T1000 (cell line): ENCODE data around the gene PI4KA.

ENCODE experiments used
- DNase-seq: peaks from one replicate; lab custom pipeline; 2025; ENCODE audit warnings: mixed read lengths; lab: John Stamatoyannopoulos, UW

The PI4KA gene

GRCh38 chr22:20881869-20882815 lies 23.5 kb upstream of the PI4KA start:
- DNase-seq: no peak

GRCh38 chr22:20881231-20881630 lies 22.6 kb upstream of the PI4KA start:
- no peak for DNase-seq

GRCh38 chr22:20877715-20878114 lies 19.1 kb upstream of the PI4KA start:
- DNase-seq: no peak

- DNase-seq: no peak
Observed at GRCh38 chr22:20875296-20875695, 16.7 kb upstream of the PI4KA start.

GRCh38 chr22:20873214-20873613 lies 14.6 kb upstream of the PI4KA start:
- DNase-seq: no peak

GRCh38 chr22:20869234-20869633 lies 10.6 kb upstream of the PI4KA start:
- DNase-seq: no peak

GRCh38 chr22:20868025-20868962 lies 9.7 kb upstream of the PI4KA start:
- DNase-seq: no peak

GRCh38 chr22:20867179-20868024 lies 8.8 kb upstream of the PI4KA start:
- no peak for DNase-seq

GRCh38 chr22:20866736-20867135 lies 8.1 kb upstream of the PI4KA start:
- no peak for DNase-seq

- DNase-seq: no peak
Observed at GRCh38 chr22:20865875-20866445, 7.3 kb upstream of the PI4KA start.

GRCh38 chr22:20865331-20865730 lies 6.7 kb upstream of the PI4KA start:
- DNase-seq: no peak

- no peak for DNase-seq
Observed at GRCh38 chr22:20864186-20864908, 5.7 kb upstream of the PI4KA start.

GRCh38 chr22:20863366-20863765 lies 4.8 kb upstream of the PI4KA start:
- DNase-seq: no peak

GRCh38 chr22:20862540-20862939 lies 3.9 kb upstream of the PI4KA start:
- no peak for DNase-seq

- DNase-seq: no peak
Observed at GRCh38 chr22:20859615-20860014, 1.0 kb upstream of the PI4KA start.

GRCh38 chr22:20857838-20858614 lies 585 bp downstream of the PI4KA start:
- DNase-seq: peak; percentile 88

- DNase-seq: no peak
Observed at GRCh38 chr22:20857247-20857643, 1.4 kb downstream of the PI4KA start.

GRCh38 chr22:20853236-20853660 lies 5.4 kb downstream of the PI4KA start:
- no peak for DNase-seq

GRCh38 chr22:20852503-20852902 lies 6.1 kb downstream of the PI4KA start:
- DNase-seq: no peak

GRCh38 chr22:20852076-20852475 lies 6.5 kb downstream of the PI4KA start:
- DNase-seq: no peak
